Measurements from ENCODE around the gene AADACL4. TPM values are rescaled to one million over a fixed set of nuclear protein-coding genes. Genes with fewer than 3 reads are reported as not detected.
A peak's percentile ranks its signal among the peaks of the same experiment; 100 is the strongest.

The AADACL4 gene
- total and polyA plus RNA-seq, 8 donors = not detected

DNA sequence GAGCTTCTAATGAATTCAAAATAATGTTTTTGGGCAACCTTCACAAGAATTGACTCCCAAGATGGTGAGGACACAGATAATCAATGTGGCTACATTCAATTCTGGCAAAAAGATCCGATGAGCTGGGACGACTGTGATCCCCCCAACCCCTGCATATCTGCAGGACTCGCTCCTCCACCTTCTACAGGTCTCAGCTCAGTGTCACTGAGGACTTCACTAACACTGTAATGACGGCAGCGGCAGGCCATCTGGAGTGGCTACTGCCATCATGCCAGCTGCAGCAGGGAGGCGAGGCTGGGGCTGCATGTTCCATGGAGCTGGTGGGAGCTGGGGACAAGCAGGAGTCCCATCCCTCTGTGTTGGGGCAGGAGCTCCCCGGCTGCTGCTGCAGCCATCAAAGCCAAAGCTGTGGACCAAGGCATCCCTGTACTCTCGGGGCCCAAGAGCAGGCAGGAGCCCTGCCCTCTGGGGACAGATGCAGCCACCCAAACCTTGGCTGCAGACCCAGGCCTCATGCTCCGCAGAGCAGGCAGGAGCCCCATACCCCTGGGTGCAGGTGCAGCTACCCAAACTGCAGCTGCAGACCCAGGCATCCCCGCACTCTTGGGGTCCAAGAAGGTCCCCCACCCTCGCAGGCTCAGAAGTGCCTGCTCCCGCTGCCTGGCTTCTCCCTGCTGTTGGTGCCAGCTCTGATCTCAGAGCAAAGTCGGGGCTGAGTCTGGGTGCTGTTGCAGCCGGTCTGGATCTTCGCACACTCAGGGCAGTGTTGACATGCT is 13.7 kb upstream of the AADACL4 start:
- Histone ChIP-seq H3K36me3 (no peaks in the 10 kb centered on the region), H3K27ac (no peak overlapping the region), H3K9me3 (no peaks in the 10 kb centered on the region), H3K27me3 (no peaks in the 10 kb centered on the region), H3K4me3 (no peak overlapping the region), H3K4me1 (no peaks in the 10 kb centered on the region)
- no peak for DNase-seq
- no peak for FAIRE-seq
- WGBS, 2 donors = 72 to 84% methylated on average over 15 of the region's 15 CpGs
- no peak for TF ChIP-seq CTCF (IDR thresholded peaks at IDR 0.05)
- intact Hi-C loops (cut with DNase I) = no loop called here
- ATAC-seq = no peak

DNA sequence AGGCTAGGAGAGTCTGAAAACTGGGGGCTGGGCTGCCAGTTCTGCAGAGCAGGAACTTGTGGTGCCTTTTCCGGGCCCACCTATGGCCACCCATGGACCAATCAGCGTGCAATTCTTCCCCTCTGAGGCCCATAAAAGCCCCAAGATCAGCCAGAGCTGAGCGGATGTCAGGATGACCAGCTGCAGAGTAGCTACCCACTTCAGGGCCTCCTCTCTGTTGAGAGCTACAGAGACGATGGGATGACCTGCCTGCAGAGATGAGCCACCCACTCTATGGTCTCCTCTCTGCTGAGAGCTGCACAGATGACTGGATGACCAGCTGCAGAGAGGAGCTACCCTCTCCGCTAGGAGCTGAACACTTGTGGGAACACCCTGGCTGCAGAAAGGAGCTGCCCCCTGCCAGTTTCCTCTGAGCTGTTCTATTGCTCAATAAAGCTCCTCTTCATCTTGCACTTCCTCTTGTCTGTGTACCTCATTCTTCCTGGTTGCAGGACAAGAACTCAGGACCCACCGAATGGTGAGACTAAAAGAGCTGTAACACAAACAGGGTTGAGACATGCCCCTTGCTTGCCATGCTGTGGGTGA is 12.8 kb upstream of the AADACL4 start:
- Histone ChIP-seq H3K36me3 (no peaks in the 10 kb centered on the region), H3K27me3 (no peaks in the 10 kb centered on the region), H3K27ac (no peak overlapping the region), H3K9me3 (no peaks in the 10 kb centered on the region), H3K4me3 (no peak overlapping the region), H3K4me1 (no peaks in the 10 kb centered on the region)
- 66 to 83% methylated on average over 6 of the region's 6 CpGs for WGBS, 2 donors
- no peak for FAIRE-seq
- no peak for DNase-seq
- no peak for TF ChIP-seq CTCF (IDR thresholded peaks at IDR 0.05)
- intact Hi-C loops (cut with DNase I) = no loop called here
- peak in 1 of 4 donors; percentile 14 for ATAC-seq

- intact Hi-C loops (cut with DNase I) = no loop called here
- Histone ChIP-seq H3K9me3 (no peaks in the 10 kb centered on the region), H3K4me3 (no peak overlapping the region), H3K4me1 (no peaks in the 10 kb centered on the region), H3K36me3 (no peaks in the 10 kb centered on the region), H3K27ac (no peak overlapping the region), H3K27me3 (no peaks in the 10 kb centered on the region)
- FAIRE-seq = no peak
- TF ChIP-seq CTCF (IDR thresholded peaks at IDR 0.05) = no peak
- DNase-seq = no peak
- no peak for ATAC-seq
- 86 to 87% methylated on average over 8 of the region's 8 CpGs for WGBS, 2 donors
Measured at GRCh38 chr1:12631571-12631970, 12.3 kb upstream of the AADACL4 start.

- no peaks in the 10 kb centered on the region for H3K36me3 ChIP-seq
- intact Hi-C loops (cut with DNase I) = no loop called here
- ATAC-seq (no peak), DNase-seq (no peak), FAIRE-seq (no peak)
- no peaks in the 10 kb centered on the region for H3K27me3 ChIP-seq
- TF ChIP-seq CTCF (IDR thresholded peaks at IDR 0.05) = no peak
- no peaks in the 10 kb centered on the region for H3K4me1 ChIP-seq
- H3K27ac ChIP-seq = no peak overlapping the region
- no peak overlapping the region for H3K4me3 ChIP-seq
- 80% methylated on average over 7 to 8 of the region's 8 CpGs for WGBS, 2 donors
- no peaks in the 10 kb centered on the region for H3K9me3 ChIP-seq
Measured at GRCh38 chr1:12634156-12634555, 9.7 kb upstream of the AADACL4 start.

GRCh38 chr1:12634696-12635202 is 9.1 kb upstream of the AADACL4 start:
- no peaks in the 10 kb centered on the region for H3K9me3 ChIP-seq
- no peak for DNase-seq
- H3K27me3 ChIP-seq = no peaks in the 10 kb centered on the region
- ATAC-seq = no peak
- no peaks in the 10 kb centered on the region for H3K36me3 ChIP-seq
- no peak overlapping the region for H3K27ac ChIP-seq
- 86 to 90% methylated on average over 18 of the region's 18 CpGs for WGBS, 2 donors
- FAIRE-seq = no peak
- H3K4me3 ChIP-seq = no peak overlapping the region
- TF ChIP-seq CTCF (IDR thresholded peaks at IDR 0.05) = no peak
- intact Hi-C loops (cut with DNase I) = no loop called here
- H3K4me1 ChIP-seq = no peaks in the 10 kb centered on the region
